Measurements from ENCODE around the gene CCDC177.

CCDC177 gene

GRCh38 chr14:69574263-69574953 is at the start of gene CCDC177:
Gene CCDC177, minus strand, starts transcription at chr14:69574871. Its CDS starts 1,249 bp downstream, at chr14:69573622.
- no peak for FAIRE-seq

- FAIRE-seq: no peak
Measured at GRCh38 chr14:69624136-69624535, 49.5 kb upstream of the CCDC177 start.

- no peak for FAIRE-seq
Measured at GRCh38 chr14:69620981-69621380, 46.3 kb upstream of the CCDC177 start.

GRCh38 chr14:69620211-69620611 is 45.5 kb upstream of the CCDC177 start:
- no peak for FAIRE-seq

GRCh38 chr14:69619012-69619411 is 44.3 kb upstream of the CCDC177 start:
- FAIRE-seq: no peak

GRCh38 chr14:69617796-69618195 is 43.1 kb upstream of the CCDC177 start:
- FAIRE-seq: no peak

- no peak for FAIRE-seq
Measured at GRCh38 chr14:69616408-69616773, 41.7 kb upstream of the CCDC177 start.

GRCh38 chr14:69615496-69616407 is 41.1 kb upstream of the CCDC177 start:
- FAIRE-seq: no peak

- FAIRE-seq: no peak
Measured at GRCh38 chr14:69615121-69615495, 40.4 kb upstream of the CCDC177 start.

- FAIRE-seq: no peak
Measured at GRCh38 chr14:69614592-69614991, 39.9 kb upstream of the CCDC177 start.

GRCh38 chr14:69613312-69614073 is 38.8 kb upstream of the CCDC177 start:
- FAIRE-seq: no peak

GRCh38 chr14:69612783-69613130 is 38.1 kb upstream of the CCDC177 start:
- no peak for FAIRE-seq

GRCh38 chr14:69612014-69612782 is 37.5 kb upstream of the CCDC177 start:
- FAIRE-seq: no peak

- FAIRE-seq: no peak
Measured at GRCh38 chr14:69611172-69612013, 36.7 kb upstream of the CCDC177 start, which contains the start of gene SUSD6. Gene SUSD6, plus strand, starts transcription at chr14:69611596. Its CDS starts 46,997 bp downstream, at chr14:69658593.

- no peak for FAIRE-seq
Measured at GRCh38 chr14:69610874-69611171, 36.2 kb upstream of the CCDC177 start.

- no peak for FAIRE-seq
Measured at GRCh38 chr14:69610020-69610873, 35.6 kb upstream of the CCDC177 start.

- no peak for FAIRE-seq
Measured at GRCh38 chr14:69606258-69607184, 31.9 kb upstream of the CCDC177 start.

GRCh38 chr14:69605738-69606137 is 31.1 kb upstream of the CCDC177 start:
- no peak for FAIRE-seq

- no peak for FAIRE-seq
Measured at GRCh38 chr14:69600304-69600891, 25.7 kb upstream of the CCDC177 start.

All from colon (tissue), 2 donors.